EL (cell line): ENCODE data around the gene PDXDC1.
"Not testable (repeated sequence)": the region's sequence is repeated elsewhere in the genome, so short reads cannot be mapped to it uniquely, and the experiment has no call there.

Experiments used
- DNase-seq: peaks from one replicate; pipeline ENCODE4 v3.0.0-alpha.2; 2016

PDXDC1 gene

DNA sequence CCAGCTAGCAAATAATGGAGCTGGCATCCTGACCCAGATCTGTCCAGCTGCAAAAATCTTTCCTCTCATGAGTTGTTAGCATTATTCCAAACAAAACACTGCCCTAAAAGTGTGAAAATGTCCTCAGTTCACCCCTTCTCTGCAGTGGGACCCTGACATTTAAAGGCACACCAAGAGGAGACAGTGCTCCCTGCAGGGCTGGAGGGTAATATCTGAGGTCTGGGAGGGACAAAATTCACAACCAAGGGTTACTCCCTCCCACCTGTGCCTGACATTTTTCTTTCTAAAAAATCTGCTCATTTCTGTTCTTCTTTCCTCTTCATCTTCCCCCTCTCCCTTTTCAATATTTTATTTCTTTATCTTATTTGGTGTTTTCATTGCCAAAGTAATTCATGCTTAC is 191.4 kb downstream of the PDXDC1 start:
- DNase-seq = not testable (repeated sequence)

- not testable (repeated sequence) for DNase-seq
Measured at GRCh38 chr16:15168303-15168702, 193.5 kb downstream of the PDXDC1 start.

- not testable (repeated sequence) for DNase-seq
Measured at GRCh38 chr16:15168953-15169652, 194.3 kb downstream of the PDXDC1 start.

DNA sequence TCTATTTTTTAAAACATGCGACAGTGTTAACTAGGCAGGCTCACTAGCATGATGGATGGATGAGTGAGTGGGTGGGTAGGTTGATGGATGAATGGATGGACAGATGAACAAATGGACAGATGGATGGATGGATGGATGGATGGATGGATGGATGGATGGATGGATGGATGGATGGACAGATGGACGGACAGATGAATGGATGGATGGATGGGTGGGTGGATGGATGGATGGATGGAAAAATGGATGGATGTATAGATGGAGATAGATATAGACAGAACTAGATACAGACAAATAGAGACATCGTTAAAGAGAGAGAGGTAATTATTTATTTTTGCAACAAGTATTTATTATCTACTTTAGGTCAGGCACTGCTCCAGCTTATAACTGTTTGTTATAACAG is 205.1 kb downstream of the PDXDC1 start:
- DNase-seq = not testable (repeated sequence)

GRCh38 chr16:15180946-15181345 is 206.1 kb downstream of the PDXDC1 start:
- DNase-seq = not testable (repeated sequence)

GRCh38 chr16:15184000-15184399 is 209.2 kb downstream of the PDXDC1 start:
- not testable (repeated sequence) for DNase-seq
